OCI-LY3 (cell line): ENCODE data around the gene DUSP6.

ENCODE experiments used
- CTCF ChIP-seq: fragments of 200-600, 300-600 bp; sonication (generic); IDR thresholded peaks from 2 replicates; pipeline ENCODE4 v1.5.1; 2014; ENCODE audit warnings: antibody characterized with exemption, low read length, low read depth
- EZH2phosphoT487 ChIP-seq: fragments of 200-600 bp; shearing (Covaris generic); IDR thresholded peaks from 2 replicates; pipeline ENCODE4 v1.6.1; 2018; ENCODE audit warnings: antibody characterized with exemption, mixed run types, low read depth

GRCh38 chr12:89319606-89320005 is 32.7 kb downstream of the DUSP6 start:
- TF ChIP-seq CTCF: no peak
- no peak for TF ChIP-seq EZH2phosphoT487
